Fibroblast of lung (primary cell): ENCODE data around the gene LRRC8C. TPM values are rescaled to one million over a fixed set of nuclear protein-coding genes. Genes with fewer than 3 reads are reported as not detected.

Experiments used
- DNase-seq, 2 donors: peaks; one replicate each; pipeline versions ENCODE4 v3.0.0 to v3.0.0-alpha.2; 2010; ENCODE audit warnings: low read depth in 2 of 2
- H2AFZ ChIP-seq: 2 replicates; pipeline ENCODE4 v1.5.1; 2012; ENCODE audit warnings: low read length, control low read depth, inconsistent platforms
- H3K27ac ChIP-seq: 2 replicates; pipeline ENCODE4 v1.5.1; 2011; ENCODE audit warnings: low read length, control low read depth; ENCODE audit not compliant: insufficient read depth
- H3K27me3 ChIP-seq: 2 replicates; pipeline ENCODE4 v1.5.1; 2011; ENCODE audit warnings: mild to moderate bottlenecking, low read length; ENCODE audit not compliant: control insufficient read depth, insufficient read depth
- H3K36me3 ChIP-seq: 2 replicates; pipeline ENCODE4 v1.5.1; 2011; ENCODE audit warnings: low read length; ENCODE audit not compliant: control insufficient read depth, insufficient read depth
- H3K4me1 ChIP-seq: 2 replicates; pipeline ENCODE4 v1.5.1; 2011; ENCODE audit warnings: low read length; ENCODE audit not compliant: control insufficient read depth, insufficient read depth; ENCODE audit errors: extremely low read depth
- H3K4me2 ChIP-seq: 2 replicates; pipeline ENCODE4 v1.5.1; 2011; ENCODE audit warnings: low read length, control low read depth; ENCODE audit not compliant: insufficient read depth; ENCODE audit errors: extremely low read depth
- H3K4me3 ChIP-seq, 4 experiments: fragments of 200-600 bp in 1 of 4; sonication (generic) in 1 of 4; replicated peaks in 1 of 4; 2 replicates each; pipeline ENCODE4 v1.5.1; 2011 to 2016; ENCODE audit warnings: low read length in 4 of 4, low read depth in 3 of 4, mild to moderate bottlenecking in 3 of 4, control low read depth in 2 of 4, inconsistent platforms in 1 of 4, mixed read lengths in 1 of 4; ENCODE audit not compliant: insufficient read depth in 1 of 4; ENCODE audit errors: control extremely low read depth in 1 of 4
- H3K79me2 ChIP-seq: 2 replicates; pipeline ENCODE4 v1.5.1; 2012; ENCODE audit warnings: mild to moderate bottlenecking, low read length, inconsistent platforms; ENCODE audit not compliant: control insufficient read depth, insufficient read depth
- H3K9ac ChIP-seq: 2 replicates; pipeline ENCODE4 v1.5.1; 2011; ENCODE audit warnings: mild to moderate bottlenecking, low read length, control low read depth; ENCODE audit not compliant: insufficient read depth
- H3K9me3 ChIP-seq: 2 replicates; pipeline ENCODE4 v1.5.1; 2012; ENCODE audit warnings: low read depth, low read length; ENCODE audit not compliant: control insufficient read depth, insufficient read depth
- H4K20me1 ChIP-seq: 2 replicates; pipeline ENCODE4 v1.5.1; 2011; ENCODE audit warnings: low read length; ENCODE audit not compliant: control insufficient read depth, insufficient read depth; ENCODE audit errors: extremely low read depth
- EZH2 ChIP-seq: IDR thresholded peaks from 2 replicates; pipeline ENCODE4 v1.5.1; 2012; ENCODE audit warnings: low read length, control low read depth, mild to moderate bottlenecking; ENCODE audit errors: missing control alignments
- polyA plus RNA-seq, 2 donors: library from polyadenylated mRNA; depleted of rRNA in 1 of 2; stranded (reverse) in 1 of 2; unstranded in 1 of 2; fragments of >200 nt; gene quantifications; 2 replicates each; pipeline ENCODE4 v1.2.1, GENCODE V29; 2011 to 2012; ENCODE audit warnings: missing spikeins in 1 of 2
- total RNA-seq: library from RNA; depleted of rRNA; stranded (reverse); fragments of >200 nt; gene quantifications from 2 replicates; pipeline ENCODE4 v1.2.1, GENCODE V29; 2014
- TF ChIP-seq, protein P1 (sequence below), 2 donors: IDR thresholded peaks in 1 of 2; conservative IDR thresholded peaks in 1 of 2; 1 replicate in 1 of 2; 2 replicates in 1 of 2; pipeline ENCODE4 v1.5.1; 2011 to 2012; ENCODE audit warnings: low read length in 2 of 2, control low read depth in 1 of 2, inconsistent platforms in 1 of 2, low read depth in 1 of 2, mild to moderate bottlenecking in 1 of 2

The LRRC8C gene
- total and polyA plus RNA-seq, 2 donors (not counting 1 experiment from before 2014, with no cell fraction given), result 5.4 to 13.2 TPM

DNA sequence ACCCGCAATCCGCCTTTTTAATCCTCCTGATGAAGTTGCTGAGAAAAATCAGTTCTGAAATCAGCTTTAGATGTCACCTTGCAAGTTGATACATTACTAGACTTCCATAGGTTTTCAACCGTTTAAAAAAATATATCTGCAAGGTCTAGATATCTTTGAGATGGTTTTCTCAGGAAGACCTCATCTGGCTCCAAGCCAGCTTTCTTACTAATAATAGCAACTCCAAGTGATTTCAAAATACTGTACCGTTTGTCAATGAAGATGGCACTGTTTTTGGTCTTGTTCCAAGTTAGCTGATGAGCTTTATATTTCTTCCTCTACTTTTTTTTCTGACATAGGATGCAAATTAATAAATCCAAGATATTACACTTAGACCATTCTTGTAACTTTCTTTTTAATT lies 40.3 kb downstream of the LRRC8C start:
- Histone ChIP-seq H4K20me1 (no peaks in the 10 kb centered on the region), H3K9ac (no peak overlapping the region), H3K4me2 (no peak overlapping the region), H3K27ac (no peak overlapping the region), H3K4me1 (peaks cover 2% of the 10 kb centered on the region), H3K4me3 (no peak overlapping the region), H3K9me3 (no peaks in the 10 kb centered on the region), H3K27me3 (no peaks in the 10 kb centered on the region), H3K79me2 (peaks cover 43% of the 10 kb centered on the region), H3K36me3 (no peaks in the 10 kb centered on the region), H2AFZ (no peak overlapping the region)
- no peak for DNase-seq
- TF ChIP-seq, protein P1, sequence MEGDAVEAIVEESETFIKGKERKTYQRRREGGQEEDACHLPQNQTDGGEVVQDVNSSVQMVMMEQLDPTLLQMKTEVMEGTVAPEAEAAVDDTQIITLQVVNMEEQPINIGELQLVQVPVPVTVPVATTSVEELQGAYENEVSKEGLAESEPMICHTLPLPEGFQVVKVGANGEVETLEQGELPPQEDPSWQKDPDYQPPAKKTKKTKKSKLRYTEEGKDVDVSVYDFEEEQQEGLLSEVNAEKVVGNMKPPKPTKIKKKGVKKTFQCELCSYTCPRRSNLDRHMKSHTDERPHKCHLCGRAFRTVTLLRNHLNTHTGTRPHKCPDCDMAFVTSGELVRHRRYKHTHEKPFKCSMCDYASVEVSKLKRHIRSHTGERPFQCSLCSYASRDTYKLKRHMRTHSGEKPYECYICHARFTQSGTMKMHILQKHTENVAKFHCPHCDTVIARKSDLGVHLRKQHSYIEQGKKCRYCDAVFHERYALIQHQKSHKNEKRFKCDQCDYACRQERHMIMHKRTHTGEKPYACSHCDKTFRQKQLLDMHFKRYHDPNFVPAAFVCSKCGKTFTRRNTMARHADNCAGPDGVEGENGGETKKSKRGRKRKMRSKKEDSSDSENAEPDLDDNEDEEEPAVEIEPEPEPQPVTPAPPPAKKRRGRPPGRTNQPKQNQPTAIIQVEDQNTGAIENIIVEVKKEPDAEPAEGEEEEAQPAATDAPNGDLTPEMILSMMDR (conservative IDR thresholded peaks at IDR 0.05 in 1 of 2, IDR thresholded peaks at IDR 0.05 in 1 of 2; ENCODE audit: low read depth in 1 of 2, low read length in 2 of 2), result no peak
- no peak for TF ChIP-seq EZH2

DNA sequence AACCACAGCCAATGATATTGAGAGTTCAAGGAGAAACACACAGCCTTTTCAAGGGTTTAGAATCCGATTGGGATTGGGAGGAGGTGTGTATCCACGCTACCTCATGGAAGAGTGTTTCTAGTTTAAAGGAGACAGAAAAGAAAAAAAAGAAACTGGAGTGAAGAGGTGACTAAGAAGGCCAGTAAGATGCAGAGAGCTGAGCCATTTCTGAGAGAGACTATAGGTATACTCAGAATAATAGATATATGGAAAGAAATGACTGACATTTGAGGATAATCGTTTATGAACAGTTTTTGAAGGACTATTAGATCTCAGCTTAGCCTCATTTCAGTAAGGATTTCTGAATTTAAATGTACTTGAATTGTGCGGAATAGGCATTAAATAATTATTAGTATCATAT lies 42.8 kb downstream of the LRRC8C start:
- Histone ChIP-seq H3K27me3 (no peaks in the 10 kb centered on the region), H3K79me2 (peaks cover 44% of the 10 kb centered on the region), H3K36me3 (no peaks in the 10 kb centered on the region), H2AFZ (no peak overlapping the region), H3K27ac (no peak overlapping the region), H4K20me1 (no peaks in the 10 kb centered on the region), H3K4me1 (peaks cover 2% of the 10 kb centered on the region), H3K4me2 (no peak overlapping the region), H3K9ac (no peak overlapping the region), H3K4me3 (no peak overlapping the region), H3K9me3 (no peaks in the 10 kb centered on the region)
- no peak for TF ChIP-seq EZH2
- TF ChIP-seq, protein P1 (conservative IDR thresholded peaks at IDR 0.05 in 1 of 2, IDR thresholded peaks at IDR 0.05 in 1 of 2; ENCODE audit: low read depth in 1 of 2, low read length in 2 of 2), result no peak
- DNase-seq, result no peak

DNA sequence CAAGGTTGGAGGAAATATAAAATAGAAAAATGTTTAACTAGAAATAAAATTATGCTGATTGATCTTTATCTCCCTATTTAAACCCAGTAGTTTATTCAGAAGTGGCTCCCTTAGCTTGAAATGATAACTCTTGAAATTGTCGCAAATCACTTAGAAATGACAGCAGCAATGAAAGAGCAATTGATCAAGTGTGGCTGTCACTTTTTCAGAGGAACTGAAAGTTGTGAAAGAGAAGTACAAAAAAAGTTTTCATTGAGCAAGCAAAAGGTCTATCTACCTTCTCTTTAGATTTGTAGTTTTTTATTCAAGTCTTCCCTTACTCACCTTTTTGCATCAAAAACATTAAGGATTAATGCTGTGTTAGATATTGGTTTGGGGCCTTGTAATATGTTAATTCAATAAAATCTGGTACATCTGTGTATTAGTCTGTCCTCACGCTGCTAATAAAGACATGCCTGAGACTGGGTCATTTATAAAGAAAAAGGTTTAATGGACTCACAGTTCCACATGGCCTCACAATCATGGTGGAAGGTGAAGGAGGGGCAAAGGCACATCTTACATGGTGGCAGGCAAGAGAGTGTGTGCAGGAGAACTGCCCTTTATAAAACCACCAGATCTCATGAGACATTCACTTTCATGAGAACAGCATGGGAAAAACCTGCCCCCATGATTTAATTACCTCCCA lies 48.3 kb downstream of the LRRC8C start:
- H3K9ac ChIP-seq, result no peak overlapping the region
- H3K4me2 ChIP-seq, result no peak overlapping the region
- no peak overlapping the region for H2AFZ ChIP-seq
- no peaks in the 10 kb centered on the region for H3K27me3 ChIP-seq
- H3K4me3 ChIP-seq, result no peak overlapping the region
- H3K36me3 ChIP-seq, result no peaks in the 10 kb centered on the region
- no peak for DNase-seq
- no peak for TF ChIP-seq EZH2
- TF ChIP-seq, protein P1 (conservative IDR thresholded peaks at IDR 0.05 in 1 of 2, IDR thresholded peaks at IDR 0.05 in 1 of 2; ENCODE audit: low read depth in 1 of 2, low read length in 2 of 2), result no peak
- H3K9me3 ChIP-seq, result no peaks in the 10 kb centered on the region
- H4K20me1 ChIP-seq, result no peaks in the 10 kb centered on the region
- H3K27ac ChIP-seq, result no peak overlapping the region
- no peaks in the 10 kb centered on the region for H3K4me1 ChIP-seq
- peaks cover 25% of the 10 kb centered on the region for H3K79me2 ChIP-seq
